HG03064 (cell line): ENCODE measurements around the gene PPP1R3G.
"Not testable (repeated sequence)": the region's sequence is repeated elsewhere in the genome, so short reads cannot be mapped to it uniquely, and the experiment has no call there.

Experiments
- ATAC-seq: cut with Tn5 transposase; IDR thresholded peaks from one replicate; pipeline ENCODE4 v1.9.1; 2021; ENCODE audit warnings: low read depth; ENCODE audit not compliant: unreplicated experiment

Gene PPP1R3G

DNA sequence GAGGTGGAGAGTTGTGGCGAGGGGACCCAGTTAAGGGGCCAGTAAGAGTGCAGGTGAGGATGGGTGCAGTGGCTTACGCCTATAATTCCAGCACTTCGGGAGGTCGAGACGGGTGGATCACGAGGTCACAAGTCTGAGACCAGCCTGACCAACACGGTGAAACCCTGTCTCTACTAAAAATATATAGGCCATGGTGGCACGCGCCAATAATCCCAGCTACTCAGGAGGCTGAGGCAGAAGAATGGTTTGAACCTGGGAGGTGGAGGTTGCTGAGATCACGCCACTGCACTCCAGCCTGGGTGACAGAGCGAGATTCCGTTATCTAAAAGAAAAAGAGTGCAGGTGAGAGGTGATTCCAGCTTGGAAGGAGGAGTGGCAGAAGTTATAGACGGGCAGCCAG lies 28.0 kb downstream of the PPP1R3G start:
- no peak for ATAC-seq

GRCh38 chr6:5115168-5115567 lies 30.0 kb downstream of the PPP1R3G start:
- ATAC-seq = no peak

GRCh38 chr6:5116243-5116991 lies 31.3 kb downstream of the PPP1R3G start:
- no peak for ATAC-seq

GRCh38 chr6:5119090-5119951 lies 34.2 kb downstream of the PPP1R3G start:
- no peak for ATAC-seq

DNA sequence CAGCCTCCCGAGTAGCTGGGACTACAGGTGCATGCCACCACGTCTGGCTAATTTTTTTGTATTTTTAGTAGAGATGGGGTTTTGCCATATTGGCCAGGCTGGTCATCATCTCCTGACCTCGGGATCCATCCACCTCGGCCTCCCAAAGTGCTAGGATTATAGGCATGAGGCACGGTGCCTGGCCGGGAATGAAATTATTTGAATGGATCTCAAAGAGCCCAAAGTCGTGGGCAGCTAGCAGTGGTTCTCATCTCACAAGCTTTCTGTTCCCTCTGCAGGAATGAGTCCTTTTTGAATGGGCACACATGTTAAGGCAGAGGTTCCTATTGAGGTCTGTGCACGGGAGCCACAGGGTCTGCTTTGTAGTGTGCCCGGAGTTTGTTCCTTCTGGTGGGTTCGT lies 34.9 kb downstream of the PPP1R3G start:
- no peak for ATAC-seq

DNA sequence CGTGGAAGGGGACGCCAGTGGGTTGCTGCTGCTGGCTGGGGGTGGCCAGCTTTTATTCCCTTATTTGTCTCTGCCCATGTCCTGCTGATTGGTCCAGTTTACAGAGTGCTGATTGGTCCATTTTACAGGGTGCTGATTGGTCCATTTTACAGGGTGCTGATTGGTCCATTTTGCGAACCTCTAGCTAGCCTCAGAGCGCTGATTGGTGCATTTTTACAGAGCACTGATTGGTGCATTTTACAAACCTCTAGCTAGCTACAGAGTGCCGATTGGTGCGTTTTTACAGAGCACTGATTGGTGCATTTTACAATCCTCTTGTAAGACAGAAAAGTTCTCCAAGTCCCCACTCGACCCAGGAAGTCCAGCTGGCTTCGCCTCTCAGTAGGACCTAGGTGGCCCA lies 35.4 kb downstream of the PPP1R3G start:
- not testable (repeated sequence) for ATAC-seq

DNA sequence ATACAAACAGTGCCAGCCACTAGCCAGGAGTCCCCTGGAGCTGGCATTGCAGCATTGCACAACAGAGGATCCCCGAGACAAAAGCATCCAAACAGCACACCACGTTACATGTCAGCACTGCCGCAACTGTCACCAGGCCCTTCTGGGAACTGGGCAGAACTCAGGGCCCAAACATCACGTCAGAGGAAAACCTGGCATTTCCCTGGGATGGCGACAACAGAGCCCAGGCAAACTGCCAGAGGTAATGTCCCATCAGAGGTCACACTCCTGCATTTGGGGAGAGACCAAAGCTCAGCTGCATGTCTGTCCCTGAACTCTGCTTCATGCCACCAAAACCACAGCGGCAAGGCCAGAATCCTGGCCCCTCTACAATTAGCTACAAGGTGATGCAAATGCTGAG lies 36.3 kb downstream of the PPP1R3G start:
- ATAC-seq = no peak

GRCh38 chr6:5121956-5122355 lies 36.8 kb downstream of the PPP1R3G start:
- no peak for ATAC-seq

DNA sequence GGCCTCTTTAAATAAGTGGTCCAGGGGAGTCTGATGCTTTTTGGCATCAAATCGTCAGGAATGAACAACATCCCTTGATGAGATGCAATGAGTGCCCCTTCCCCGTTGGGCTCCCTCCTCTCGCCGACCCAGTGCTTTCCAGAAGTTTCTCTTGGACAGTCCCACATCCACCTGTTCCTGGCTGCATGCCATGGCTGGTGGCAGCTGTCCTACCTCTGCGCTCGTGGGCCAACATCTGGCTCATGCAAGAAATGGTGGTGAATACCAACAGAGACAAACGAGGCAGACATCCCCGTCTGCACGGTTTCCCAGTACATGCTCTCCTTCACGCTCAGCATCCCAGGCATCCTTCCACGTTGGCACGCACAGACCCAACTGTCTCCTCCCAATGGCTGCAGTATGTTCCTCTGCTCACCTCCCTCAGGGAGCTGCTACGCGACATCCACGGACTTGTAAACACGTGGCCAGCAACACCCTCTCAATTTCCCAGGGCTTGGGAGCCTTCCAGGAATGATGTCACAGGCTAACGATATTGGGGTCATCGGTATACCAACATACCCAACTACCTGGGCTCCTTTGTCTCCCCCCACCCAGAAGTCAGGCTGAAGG lies 37.5 kb downstream of the PPP1R3G start:
- no peak for ATAC-seq

- no peak for ATAC-seq
Observed at GRCh38 chr6:5123296-5124143, 38.4 kb downstream of the PPP1R3G start.

DNA sequence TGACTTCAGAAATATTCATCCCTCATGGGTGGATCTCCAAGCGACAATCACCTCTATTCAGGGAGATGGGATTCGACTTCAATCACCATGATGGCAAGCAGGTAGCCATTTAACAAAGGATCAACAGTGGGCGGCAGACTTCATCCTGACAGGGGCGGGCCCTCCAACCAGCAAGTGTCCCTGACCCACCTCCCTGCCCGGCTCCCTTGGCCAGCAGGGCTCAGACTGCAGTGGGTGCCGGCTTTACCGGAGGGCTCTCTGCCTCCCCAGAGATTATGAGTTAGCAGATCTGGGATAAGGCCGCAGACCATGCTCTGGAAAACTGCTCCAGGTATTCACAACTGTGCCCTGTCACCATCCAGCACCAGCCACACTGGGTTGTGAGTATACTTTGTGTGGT lies 39.4 kb downstream of the PPP1R3G start:
- ATAC-seq = no peak

DNA sequence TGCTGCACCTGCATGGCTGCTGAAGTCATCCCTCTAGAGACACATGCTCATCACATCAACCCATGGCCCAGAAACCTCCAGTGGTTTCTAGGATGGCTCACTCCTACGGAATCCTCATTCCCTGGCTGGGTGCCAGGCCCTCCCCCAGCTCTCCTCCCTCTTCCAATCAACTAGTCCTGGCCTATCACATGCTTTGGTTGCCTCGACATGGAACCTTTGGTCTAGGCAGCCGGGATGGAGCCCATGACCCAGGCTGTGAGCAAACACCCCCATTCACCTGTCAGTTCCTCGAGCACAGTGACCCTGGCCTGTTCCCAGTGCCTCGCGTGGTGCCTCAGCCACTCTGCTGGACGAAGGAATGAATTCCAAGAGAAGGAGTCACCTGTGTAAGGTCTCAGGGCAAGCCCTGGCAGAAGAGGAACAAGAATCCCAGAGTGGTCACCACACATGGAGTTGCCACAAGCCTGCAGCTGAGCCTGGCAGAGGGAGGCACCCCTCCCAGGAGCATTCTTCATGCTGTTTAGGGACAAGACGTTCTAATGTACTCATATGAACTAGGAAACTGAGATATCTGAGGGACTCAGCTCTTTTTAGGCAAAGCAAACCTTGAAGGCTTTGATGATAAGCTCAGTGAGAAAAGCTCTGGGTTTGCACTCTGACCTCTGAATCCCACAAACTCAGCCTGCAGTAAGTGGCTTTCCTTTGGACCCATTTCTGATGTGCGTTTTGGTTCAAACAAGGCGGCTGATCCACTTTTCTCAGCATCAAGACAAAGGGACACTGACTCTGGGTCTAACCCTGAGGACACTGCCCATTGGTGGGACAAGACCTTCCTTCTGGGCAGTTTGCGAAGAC lies 40.2 kb downstream of the PPP1R3G start:
- no peak for ATAC-seq

DNA sequence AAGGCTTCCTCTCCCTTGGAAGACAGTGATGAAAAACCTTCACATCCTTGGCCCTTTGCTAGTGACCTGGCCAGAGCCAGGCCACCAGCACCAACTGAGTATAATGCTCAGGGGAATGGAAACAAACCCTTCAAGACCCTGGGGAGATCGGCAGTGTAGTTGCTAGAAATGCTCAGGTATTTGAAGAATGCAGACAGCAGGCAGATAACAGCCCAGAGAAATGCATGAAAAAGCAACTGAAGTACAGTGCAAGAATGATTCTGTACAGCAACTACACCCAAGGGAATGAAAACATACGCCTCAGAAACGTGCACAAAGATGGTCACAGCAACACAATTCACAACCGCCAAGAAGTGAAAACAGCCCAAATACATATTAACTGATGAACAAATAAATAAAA lies 41.1 kb downstream of the PPP1R3G start:
- no peak for ATAC-seq

DNA sequence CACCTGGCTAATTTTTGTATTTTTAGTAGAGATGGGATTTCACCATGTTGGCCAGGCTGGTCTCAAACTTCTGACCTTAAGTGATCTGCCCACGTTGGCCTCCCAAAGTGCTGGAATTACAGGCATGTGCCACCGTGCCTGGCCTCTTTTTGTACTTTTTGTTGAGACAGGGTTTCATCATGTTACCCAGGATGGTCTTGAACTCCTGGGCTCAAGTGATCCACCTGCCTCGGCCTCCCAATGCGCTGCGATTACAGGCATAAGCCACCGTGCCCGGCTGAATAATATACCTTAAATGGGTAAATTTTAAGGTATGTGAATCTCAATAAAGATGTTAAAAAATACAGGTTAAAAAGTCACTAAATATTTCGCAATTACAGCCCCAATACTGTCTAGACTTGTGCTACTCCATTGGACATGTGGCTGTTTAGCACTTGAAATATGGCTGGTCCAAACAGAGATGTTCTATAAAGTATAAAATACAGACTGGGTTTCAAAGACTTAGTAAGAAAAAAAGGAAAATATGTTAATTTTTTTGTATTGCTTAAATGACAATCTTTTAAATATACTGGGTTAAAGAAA lies 42.1 kb downstream of the PPP1R3G start:
- no peak for ATAC-seq

GRCh38 chr6:5128351-5128750 lies 43.2 kb downstream of the PPP1R3G start:
- ATAC-seq = no peak

DNA sequence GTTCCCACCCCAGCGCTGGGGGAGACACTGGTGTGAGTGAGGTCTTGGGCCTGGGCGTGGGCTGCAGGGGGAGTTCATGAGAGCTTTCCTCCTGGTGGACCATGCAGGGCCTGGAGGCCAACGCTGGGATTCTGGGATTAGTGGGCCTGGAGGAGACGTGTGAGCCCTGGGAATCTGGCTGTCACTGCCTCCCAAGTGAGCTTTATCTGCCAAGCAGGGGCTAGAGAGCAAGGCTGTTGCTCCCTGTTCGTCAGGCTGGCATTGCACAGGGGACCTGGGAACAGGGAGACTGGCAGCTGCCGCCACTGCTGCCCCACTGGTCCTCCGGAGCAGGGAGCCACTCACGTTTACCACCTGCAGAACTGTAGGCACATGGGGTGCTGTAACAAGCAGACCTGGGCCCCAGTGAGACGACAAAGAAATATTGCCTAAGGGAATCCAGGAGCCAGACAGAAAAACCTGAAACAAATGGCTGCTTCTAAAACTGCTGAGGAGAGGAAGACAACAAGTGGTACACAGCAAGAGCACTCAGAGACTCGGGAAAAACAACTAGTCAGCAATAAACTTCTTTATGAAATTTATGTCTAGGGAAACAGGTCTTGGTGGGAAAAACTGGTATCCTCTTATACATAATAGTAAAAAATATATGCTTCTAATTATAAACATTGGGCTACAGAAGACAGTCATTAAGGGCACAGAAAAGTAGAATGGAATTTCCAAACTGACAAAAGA lies 45.2 kb downstream of the PPP1R3G start:
- ATAC-seq = no peak

- peak; percentile 88 for ATAC-seq
Observed at GRCh38 chr6:5132731-5133130, 47.6 kb downstream of the PPP1R3G start.

DNA sequence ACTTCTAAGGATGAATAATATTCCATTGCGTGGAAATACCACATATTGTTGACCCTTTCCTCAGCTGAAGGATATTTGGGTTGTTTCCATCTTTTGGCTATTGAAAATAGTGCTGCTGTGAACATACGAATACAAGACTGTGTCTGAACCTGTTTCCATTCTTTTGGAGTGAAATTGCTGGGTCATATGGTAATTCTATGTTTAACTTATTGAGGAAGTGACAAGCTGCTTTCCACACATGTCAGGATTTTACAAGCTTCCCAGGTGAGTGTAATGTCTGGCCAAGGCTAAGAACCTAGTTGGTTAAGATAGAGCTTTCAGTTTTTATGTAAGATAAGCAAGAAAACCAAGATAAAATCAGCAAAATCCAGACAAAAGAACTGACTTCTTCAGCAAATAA lies 48.8 kb downstream of the PPP1R3G start:
- no peak for ATAC-seq
